GM19395 (cell line): ENCODE data around the gene GFOD1.
A peak's percentile ranks its signal among the peaks of the same experiment; 100 is the strongest.

Experiments used
- ATAC-seq: cut with Tn5 transposase; IDR thresholded peaks from one replicate; pipeline ENCODE4 v1.9.1; 2021; ENCODE audit warnings: mild to moderate bottlenecking, moderate library complexity; ENCODE audit not compliant: unreplicated experiment

The GFOD1 gene

DNA sequence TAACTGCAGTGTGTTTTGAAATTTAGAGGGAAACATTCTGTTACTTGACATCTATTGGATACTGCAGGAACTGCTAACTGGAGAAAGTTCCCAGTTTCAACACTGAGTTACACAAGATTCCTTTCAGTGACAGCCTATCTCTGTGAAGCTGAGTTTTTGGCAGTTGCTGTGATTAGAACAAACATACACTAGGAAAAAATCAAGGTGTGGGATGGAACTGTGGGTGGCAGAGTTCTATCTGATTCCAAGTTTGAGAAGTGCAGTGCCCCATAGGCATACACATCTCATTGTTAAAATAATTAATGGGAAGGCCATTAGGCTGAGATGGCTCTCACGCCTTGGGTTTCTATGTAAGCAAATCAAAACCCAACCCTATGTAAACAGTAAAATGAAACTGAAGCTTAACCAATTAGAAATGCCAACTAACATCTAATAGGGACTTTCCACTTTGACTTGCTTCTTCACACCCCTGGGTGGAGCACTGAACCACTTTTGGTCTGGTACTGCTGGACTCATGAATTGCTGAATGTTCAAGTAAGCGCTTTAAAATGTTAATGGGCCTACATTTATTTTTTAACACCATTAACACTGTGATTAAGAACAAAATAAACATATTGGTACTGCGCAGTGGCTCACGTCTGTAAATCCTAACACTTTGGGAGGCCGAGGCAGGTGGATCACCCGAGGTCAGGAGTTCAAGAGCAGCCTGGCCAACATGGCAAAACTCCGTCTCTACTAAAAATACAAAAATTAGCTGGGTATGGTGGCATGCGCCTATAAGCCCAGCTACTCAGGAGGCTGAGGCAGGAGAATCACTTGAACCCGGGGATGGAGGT, 103.9 kb downstream of the GFOD1 start:
- ATAC-seq, result peak; percentile 95

GRCh38 chr6:13380761-13381160, 106.6 kb downstream of the GFOD1 start:
- no peak for ATAC-seq

DNA sequence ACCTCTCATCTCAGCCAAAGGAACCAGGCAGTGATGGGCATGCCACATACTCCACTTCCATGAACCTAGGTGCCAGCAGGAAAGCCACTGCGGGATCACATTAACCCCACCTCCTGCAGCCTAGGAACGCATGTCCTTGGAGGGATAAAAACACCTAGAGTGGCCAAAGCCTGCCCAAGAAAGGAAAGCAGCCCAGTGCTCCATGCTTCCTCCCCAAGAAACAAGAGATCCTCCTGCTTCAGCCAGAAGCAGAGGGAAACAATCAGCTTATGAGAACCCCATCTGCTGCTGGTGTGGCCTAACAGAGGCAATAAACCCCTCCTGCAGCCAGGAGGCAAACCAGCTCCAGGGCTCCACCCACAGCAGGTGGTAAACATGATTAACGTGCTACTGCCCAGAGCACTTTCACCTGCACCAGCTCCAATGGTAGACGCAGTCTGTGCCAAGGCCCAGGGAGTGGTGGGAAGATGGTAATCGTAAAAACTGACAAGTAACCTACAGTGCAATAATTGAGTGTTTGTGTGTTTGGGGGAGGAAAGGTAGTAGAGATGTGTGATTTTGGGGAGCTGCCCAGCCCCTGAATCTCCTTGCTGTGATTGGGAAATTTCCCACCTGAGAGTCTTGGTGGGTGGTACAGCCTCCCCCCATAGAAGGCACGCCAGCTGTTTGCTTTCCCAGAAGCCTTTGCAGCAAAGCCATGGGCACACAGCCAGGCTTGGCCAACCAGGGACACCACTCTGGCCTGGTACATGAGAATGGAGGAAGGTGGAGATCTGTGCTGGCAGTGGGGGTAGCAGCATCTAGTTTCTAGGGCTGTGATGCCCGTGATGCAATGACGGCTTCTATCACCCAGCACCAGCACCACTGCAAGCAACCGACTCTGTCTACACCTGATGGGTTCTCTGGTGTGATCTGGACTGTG, 108.5 kb downstream of the GFOD1 start:
- ATAC-seq, result no peak

DNA sequence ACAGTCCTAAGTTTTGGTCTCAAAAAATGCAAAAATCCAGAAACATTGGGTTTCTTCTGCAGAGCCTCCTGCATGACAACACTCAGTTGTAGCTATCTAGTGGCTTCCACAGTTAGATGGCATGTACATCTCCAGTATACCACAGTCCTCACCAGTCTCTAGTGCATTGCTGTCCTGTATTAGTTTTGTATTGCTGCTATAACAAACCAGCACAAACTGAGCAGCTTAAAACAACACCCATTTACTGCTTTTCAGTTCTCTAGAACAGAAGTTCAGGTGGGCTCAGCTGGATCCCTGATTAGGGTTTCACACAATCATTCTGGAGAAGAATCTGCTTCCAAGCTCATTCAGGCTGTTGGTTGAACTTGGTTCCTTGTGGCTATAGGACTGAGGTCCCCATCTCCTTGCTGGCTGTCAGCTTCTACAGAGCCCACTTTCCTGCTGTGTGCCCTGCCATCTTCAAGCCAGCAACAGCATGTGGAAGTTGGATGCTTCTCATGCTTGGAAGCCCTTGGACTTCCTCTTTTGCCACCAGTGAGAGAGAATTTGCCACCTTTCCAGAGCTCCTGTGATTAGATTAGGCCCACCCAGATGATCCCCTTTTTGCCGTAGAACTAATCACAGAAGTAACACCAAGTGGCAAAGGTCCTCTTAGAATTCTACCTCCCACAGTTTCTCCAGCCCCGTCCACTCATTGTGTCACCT, 110.2 kb downstream of the GFOD1 start:
- ATAC-seq, result no peak

GRCh38 chr6:13375360-13375878, 112.0 kb downstream of the GFOD1 start:
- ATAC-seq, result peak; percentile 78

DNA sequence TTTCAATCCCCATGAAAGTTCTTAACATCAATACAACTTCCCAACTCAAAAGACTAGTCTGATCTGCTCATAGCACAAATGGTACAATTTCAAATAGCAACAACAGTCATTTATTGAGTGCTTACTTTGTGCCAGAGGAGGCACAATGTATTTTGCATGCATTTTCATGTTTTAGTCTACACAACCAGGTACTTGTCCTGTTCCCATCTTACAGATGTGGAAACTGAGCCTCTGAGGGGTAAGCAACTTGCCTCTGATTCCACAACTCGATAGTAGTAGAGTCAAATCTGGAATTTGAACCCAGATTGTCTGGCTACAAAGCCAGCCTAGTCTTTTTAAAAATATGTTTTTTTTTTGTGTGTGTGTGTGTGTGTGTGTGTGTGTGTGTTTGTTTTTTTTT, 113.5 kb downstream of the GFOD1 start:
- ATAC-seq, result no peak

GRCh38 chr6:13373488-13373886, 113.9 kb downstream of the GFOD1 start:
- ATAC-seq, result no peak

DNA sequence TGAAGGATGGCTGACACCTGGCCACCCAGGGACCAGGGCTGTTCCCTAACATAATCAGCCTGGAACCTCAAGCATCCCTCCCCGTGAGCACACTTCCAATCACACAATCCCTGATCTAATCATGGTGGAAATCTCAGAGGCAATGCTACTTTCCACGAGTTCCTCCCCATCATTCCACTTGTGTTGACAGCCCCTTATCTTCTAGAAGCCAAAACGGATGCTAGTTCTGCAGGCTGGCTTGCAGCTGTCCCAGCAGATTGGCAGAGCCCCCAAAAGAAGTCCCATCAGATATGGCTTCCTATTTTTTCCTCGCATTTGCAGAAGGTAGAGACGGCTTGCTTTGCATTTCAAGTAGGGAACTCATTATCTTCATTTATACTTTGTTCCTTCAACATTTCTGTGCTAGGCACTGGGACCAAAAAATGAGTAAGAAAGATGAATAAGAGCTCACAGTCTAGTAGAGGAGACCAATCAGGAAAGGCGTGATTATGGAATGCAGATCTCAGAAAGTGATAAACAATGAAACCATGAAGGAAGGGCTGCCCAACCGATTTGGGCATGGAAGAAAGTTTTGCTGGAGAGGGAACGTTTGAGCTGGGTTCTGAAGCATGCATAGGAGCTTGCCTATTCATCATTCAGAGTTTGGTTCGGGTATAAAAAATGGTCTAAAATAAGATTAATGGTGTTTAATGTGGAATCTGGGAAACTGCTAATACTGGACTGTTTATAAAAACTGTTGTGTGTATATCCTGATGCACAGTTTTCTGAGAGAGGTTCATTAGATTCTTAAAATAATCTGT, 114.5 kb downstream of the GFOD1 start:
- no peak for ATAC-seq

GRCh38 chr6:13372076-13372475, 115.3 kb downstream of the GFOD1 start:
- no peak for ATAC-seq

DNA sequence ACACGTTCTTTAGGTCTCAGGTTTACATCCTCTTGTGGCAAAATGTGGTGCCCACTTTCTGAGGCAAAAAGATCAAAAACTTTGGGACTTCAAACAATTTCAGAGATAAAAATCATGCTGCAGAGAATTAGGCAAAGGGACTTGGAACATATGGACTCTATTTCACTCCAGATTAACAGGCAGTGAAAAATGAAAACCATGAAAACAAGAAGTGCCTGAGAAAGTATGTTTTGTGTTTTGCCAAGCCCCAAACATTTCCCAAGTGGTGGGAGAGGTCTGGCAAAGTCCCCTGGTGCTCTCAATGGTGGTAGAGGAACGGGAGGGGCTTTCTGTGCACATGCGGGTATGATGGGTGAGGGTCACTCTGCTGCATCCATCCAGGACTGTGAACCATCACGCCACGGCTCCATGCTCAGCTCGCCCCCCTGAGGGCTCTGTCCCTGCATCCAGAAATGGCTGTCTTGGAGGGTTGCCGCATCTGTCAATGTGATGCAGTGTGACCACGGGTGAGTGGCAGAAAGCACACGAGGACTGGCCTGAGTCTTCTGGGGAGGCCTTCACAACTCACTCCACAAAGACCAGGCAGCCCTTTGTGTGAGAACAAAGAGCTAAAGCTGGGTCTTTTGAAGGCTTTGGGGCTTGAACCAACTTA, 115.9 kb downstream of the GFOD1 start:
- no peak for ATAC-seq

- ATAC-seq, result no peak
Measured at GRCh38 chr6:13370623-13371022, 116.8 kb downstream of the GFOD1 start.

- no peak for ATAC-seq
Measured at GRCh38 chr6:13369591-13369990, 117.8 kb downstream of the GFOD1 start.

GRCh38 chr6:13368731-13369115, 118.7 kb downstream of the GFOD1 start:
- ATAC-seq, result no peak

DNA sequence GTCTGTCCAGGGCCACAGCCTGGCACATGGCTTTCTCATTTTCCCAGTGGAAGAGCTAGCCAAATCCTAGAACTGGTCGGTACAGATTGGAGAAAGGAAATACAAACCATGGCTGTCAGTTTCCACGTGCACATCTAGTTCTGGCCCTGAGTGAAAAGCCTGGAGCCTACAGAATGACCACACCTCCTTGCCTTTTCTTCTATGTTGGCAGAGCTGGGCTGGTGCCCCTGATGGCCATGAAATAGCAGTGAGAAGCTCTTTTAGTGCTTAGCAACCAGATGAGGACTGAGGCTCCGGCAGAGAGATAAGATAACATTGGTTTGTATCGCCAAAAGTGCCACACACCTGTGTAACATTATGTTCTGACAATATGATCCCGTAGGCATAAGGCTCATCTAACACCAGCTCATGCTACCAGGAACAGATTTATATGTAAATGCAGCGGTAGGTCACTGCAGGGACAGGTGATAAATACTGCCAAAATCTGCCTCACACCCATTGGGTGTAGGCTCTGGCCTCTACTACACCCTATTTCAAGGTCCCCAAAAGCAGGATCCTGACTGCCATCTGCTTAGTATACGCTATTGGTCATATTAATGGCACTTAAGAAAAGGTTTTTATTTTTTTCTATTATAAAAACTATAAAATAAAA, 119.2 kb downstream of the GFOD1 start:
- no peak for ATAC-seq

DNA sequence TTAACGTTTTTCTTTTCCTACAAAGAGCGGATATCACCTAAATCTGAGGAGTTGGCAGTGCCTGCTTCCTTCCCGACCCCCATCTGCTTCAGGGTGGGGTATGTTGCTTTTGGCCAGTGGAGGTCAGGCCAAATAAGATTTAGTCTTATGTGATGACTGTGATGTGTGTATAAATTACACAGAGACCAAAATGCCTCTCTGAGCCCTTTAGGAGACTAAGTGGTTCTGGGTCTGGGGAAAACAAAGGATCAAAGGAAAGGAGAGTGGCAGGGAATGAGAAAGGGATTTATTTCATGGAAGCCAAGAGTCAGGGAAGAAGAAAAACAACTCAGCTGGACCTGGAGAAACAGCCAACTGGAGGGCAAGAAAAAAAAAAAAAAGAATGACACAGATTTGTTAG, 120.0 kb downstream of the GFOD1 start:
- no peak for ATAC-seq

DNA sequence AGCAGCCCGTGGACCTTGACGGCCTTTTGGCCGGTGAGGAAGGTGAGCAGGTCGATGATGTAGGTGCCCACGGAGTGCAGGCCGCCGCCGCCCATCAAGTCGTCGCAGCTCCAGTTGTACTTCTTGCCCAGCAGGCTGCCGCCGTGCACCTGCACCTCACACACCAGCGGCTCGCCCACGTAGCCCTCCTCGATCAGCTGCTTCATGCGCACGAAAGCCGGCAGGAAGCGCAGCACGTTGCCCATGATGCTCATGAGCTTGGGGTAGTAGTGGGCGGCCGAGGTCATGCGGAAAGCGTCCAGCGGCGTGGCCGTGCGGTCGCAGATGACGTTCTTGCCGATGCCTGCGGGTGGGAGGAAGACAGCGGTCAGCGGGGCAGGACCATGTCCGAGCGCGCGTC, 122.1 kb downstream of the GFOD1 start:
- ATAC-seq, result no peak

GRCh38 chr6:13364842-13365241, 122.6 kb downstream of the GFOD1 start:
- no peak for ATAC-seq

- no peak for ATAC-seq
Measured at GRCh38 chr6:13362412-13362811, 125.0 kb downstream of the GFOD1 start.
